GM10266 (cell line): Measurements from ENCODE around the gene ABT1.

Source experiments
- DNase-seq: peaks from one replicate; pipeline ENCODE4 v3.0.0; 2012; ENCODE audit errors: extremely low spot score
- TF ChIP-seq, protein P1 (sequence below): IDR thresholded peaks from 2 replicates; pipeline ENCODE4 v1.5.1; 2012; ENCODE audit warnings: mild to moderate bottlenecking, low read depth; ENCODE audit not compliant: control insufficient read depth, insufficient read depth; ENCODE audit errors: missing control alignments

ABT1 gene

DNA sequence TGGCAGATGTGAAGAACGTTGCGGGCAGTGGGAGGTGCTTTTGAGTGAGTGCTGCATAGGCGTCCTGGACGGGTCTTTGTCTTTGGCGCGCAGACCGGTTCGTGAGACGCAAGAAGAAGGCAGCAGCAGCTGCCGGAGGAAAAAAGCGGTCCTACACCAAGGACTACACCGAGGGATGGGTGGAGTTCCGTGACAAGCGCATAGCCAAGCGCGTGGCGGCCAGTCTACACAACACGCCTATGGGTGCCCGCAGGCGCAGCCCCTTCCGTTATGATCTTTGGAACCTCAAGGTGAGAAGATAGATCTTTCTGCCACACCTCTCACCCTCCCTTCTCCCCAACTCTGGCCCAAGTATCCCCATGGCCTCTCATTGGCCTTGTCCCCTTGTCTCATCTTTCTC lies 1.1 kb downstream of the ABT1 start:
- DNase-seq = no peak
- TF ChIP-seq, protein P1, sequence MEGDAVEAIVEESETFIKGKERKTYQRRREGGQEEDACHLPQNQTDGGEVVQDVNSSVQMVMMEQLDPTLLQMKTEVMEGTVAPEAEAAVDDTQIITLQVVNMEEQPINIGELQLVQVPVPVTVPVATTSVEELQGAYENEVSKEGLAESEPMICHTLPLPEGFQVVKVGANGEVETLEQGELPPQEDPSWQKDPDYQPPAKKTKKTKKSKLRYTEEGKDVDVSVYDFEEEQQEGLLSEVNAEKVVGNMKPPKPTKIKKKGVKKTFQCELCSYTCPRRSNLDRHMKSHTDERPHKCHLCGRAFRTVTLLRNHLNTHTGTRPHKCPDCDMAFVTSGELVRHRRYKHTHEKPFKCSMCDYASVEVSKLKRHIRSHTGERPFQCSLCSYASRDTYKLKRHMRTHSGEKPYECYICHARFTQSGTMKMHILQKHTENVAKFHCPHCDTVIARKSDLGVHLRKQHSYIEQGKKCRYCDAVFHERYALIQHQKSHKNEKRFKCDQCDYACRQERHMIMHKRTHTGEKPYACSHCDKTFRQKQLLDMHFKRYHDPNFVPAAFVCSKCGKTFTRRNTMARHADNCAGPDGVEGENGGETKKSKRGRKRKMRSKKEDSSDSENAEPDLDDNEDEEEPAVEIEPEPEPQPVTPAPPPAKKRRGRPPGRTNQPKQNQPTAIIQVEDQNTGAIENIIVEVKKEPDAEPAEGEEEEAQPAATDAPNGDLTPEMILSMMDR = no peak

DNA sequence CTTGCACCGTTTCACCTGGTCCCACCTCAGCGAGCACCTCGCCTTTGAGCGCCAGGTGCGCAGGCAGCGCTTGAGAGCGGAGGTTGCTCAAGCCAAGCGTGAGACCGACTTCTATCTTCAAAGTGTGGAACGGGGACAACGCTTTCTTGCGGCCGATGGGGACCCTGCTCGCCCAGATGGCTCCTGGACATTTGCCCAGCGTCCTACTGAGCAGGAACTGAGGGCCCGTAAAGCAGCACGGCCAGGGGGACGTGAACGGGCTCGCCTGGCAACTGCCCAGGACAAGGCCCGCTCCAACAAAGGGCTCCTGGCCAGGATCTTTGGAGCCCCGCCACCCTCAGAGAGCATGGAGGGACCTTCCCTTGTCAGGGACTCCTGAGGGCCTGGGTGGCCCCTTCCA lies 1.5 kb downstream of the ABT1 start:
- TF ChIP-seq, protein P1 = no peak
- DNase-seq = no peak

DNA sequence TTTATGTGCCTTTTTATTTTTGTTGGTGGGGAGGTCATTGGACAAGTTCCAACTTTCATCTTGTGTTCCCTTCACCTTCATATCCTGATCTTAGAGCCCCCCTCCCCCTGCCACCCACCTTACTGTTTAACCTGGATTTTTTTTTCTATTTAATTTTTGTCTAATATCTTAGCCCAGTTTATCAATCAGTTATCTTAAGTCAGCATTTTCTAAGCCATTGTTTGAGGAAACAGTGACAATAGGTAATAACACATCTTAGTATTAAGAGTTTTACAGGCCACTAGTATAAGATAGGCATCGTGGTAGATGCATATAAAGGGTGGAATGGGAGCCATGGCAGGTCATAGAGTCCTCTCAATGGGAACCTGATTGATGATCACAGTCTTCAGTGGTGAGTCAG lies 2.4 kb downstream of the ABT1 start:
- TF ChIP-seq, protein P1 = no peak
- DNase-seq = no peak

DNA sequence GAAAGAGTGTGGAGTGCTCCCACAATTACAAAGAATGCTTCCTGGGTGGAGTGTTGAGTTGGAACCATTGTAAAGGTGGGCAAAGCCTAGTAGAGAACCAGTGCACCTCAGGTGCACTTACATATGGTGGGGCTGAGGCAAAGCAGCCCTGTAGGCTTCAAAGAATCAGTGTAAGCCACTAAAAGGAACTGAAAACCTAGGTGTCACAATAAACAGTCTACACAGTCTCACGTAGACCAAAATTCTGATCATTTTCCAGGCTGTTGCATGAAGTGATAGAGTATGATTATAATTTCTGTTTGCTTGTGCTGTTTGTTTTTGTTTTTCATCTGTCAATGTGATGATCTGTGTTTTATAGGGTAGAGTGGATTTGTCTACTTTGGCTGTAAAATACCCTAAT lies 2.8 kb downstream of the ABT1 start:
- TF ChIP-seq, protein P1 = no peak
- no peak for DNase-seq

DNA sequence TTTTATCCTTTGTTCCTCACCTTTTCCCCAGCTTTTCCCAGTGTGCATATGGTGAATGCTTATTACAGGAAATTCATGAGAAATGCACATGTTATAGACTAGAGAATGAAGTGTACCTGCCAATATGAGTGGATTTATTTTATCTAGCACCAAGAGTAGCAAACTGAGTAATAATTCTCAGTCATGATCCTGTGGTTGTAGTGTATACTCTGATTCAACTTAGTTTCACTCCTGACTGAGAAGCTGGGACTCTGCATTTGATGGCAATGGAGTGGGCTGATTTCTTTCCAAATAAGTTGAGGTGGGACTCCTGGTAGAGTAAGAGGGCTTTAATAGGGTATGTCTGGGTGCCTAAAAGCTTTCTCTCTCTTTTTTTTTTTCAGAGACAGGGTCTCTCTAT lies 4.0 kb downstream of the ABT1 start:
- DNase-seq = no peak
- TF ChIP-seq, protein P1 = no peak

DNA sequence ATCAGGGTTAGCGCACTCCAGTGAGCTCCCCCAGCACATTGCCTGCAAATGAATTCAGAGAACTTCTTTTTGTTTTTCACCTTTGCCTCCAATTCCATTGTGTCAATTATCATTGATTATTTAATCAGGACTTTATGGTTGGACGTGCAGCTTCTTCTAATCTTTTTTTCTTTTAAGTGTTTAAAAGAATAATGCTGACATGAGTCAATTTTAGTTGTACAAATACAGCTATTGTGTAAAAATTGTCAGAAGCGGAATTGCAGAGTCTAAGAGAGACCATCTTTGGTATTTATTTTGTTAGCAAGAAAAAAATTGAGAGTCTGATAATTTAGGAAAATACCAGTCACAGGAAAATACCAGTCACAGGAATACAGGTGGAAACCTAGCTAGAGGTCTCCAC lies 5.5 kb downstream of the ABT1 start:
- TF ChIP-seq, protein P1 = no peak
- DNase-seq = no peak

DNA sequence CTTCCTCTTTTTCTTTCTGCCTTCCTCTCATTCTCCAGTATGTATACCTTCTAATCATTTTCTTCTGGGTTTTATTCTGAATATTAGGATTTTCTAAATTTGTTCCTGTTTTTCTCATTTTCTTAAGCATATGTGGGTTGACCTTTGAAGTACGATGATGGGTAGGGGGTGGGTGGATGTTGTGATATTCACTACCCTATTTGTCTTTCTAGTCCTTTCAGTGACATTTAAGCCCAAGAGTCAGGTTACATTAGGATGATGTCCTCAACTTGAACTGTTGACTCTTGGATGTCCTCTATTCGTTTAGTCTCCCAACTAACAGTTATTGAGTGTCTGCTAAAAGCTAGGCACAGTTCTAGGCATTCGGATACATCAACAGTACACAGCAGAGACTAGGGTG lies 7.3 kb downstream of the ABT1 start:
- no peak for DNase-seq
- TF ChIP-seq, protein P1 = no peak

DNA sequence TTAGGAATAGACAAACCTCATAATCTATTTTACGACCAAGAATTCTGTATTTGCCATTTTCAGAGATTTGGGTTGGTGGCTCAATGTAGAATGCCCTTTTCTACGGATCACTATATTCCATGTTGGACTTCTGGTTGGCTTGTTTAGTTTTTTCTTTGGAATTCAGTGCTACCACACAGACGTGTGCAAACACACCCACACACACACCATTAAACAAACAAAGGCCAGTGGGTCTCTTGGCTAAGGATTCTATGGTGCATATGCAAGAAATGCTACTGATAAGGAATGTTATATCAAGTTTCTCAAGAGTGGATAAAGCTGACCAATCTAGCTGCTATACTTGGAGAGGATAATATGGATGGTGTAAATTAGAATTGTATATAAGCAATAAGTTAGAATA lies 8.0 kb downstream of the ABT1 start:
- no peak for DNase-seq
- TF ChIP-seq, protein P1 = no peak
